Transverse colon (tissue), 4 donors: ENCODE results near the gene CSN3. TPM values are rescaled to one million over a fixed set of nuclear protein-coding genes. Genes with fewer than 3 reads are reported as not detected.

Experiments used
- DNase-seq: peaks from one replicate; pipeline ENCODE4 v3.0.0-alpha.2; 2019
- H3K27ac ChIP-seq, 4 donors: fragments of 200-600 bp; sonication (generic); 2 replicates each; pipeline ENCODE4 v1.5.1; 2016 to 2018; ENCODE audit warnings: inconsistent platforms in 4 of 4
- H3K27me3 ChIP-seq: fragments of 200-600 bp; sonication (generic); 2 replicates; pipeline ENCODE4 v1.5.1; 2017; ENCODE audit warnings: inconsistent platforms
- H3K36me3 ChIP-seq, 4 donors: fragments of 200-600 bp; sonication (generic); 2 replicates each; pipeline ENCODE4 v1.5.1; 2017 to 2019; ENCODE audit warnings: inconsistent platforms in 4 of 4
- H3K4me1 ChIP-seq, 4 donors: fragments of 200-600 bp; sonication (generic); 2 replicates each; pipeline ENCODE4 v1.5.1; 2017 to 2020; ENCODE audit warnings: inconsistent platforms in 4 of 4
- H3K4me3 ChIP-seq, 4 donors: fragments of 200-600 bp; sonication (generic); 1 replicate in 1 of 4; 2 replicates in 3 of 4; pipeline versions ENCODE4 v1.5.1 to v1.6.1; 2017 to 2019; ENCODE audit warnings: inconsistent platforms in 4 of 4
- H3K9me3 ChIP-seq, 2 donors: fragments of 200-600 bp; sonication (generic); 2 replicates each; pipeline ENCODE4 v1.5.1; 2017 to 2019; ENCODE audit warnings: inconsistent platforms in 2 of 2
- EP300 ChIP-seq: sonication (generic); formaldehyde crosslinking; IDR thresholded peaks from one replicate; pipeline ENCODE4 v1.6.1; 2017; ENCODE audit warnings: antibody characterized with exemption, low read depth
- POLR2A ChIP-seq: fragments of 450-650 bp; IDR thresholded peaks from one replicate; pipeline ENCODE4 v1.6.1; 2016; ENCODE audit warnings: antibody characterized with exemption, mild to moderate bottlenecking, moderate library complexity
- POLR2AphosphoS5 ChIP-seq, 3 donors: sonication (generic); formaldehyde crosslinking; IDR thresholded peaks; one replicate each; pipeline ENCODE4 v1.6.1; 2016; ENCODE audit warnings: antibody characterized with exemption in 3 of 3
- WGBS, 2 donors: methylation state at CpG; one replicate each; pipeline ENCODE4 v1.1.5; 2018; ENCODE audit warnings: low coverage in 1 of 2; 5-methylcytosine and 5-hydroxymethylcytosine counted together
- in situ Hi-C, 4 donors: fragments of 200-750 bp; cut with MboI; loops; one replicate each; pipeline versions ENCODE4 v1.15.0 to v1.15.1; 2017; ENCODE audit warnings: low sequenced_read_pairs in 3 of 4, low pct_ligation_motif_present in 1 of 4, low pct_unique_long_range_greater_than_20kb in 1 of 4
- intact Hi-C: fragments of 100-400 bp; cut with DNase I; formaldehyde crosslinking; loops from one replicate; pipeline ENCODE4 v1.15.1; 2023; ENCODE audit warnings: low total_unique reads
- total RNA-seq, 4 donors: library from RNA; depleted of rRNA; stranded (reverse); fragments of >200 nt; gene quantifications; one replicate each; pipeline ENCODE4 v1.1.0, GENCODE V29; 2016
- TF ChIP-seq, protein P1 (sequence below), 5 experiments: fragments of 200-600 bp in 3 of 5; fragments of 450-650 bp in 2 of 5; sonication (generic) in 3 of 5; IDR thresholded peaks; 1 replicate in 2 of 5; 2 replicates in 3 of 5; pipeline ENCODE4 v1.5.1; 2016 to 2017; ENCODE audit warnings: antibody characterized with exemption in 5 of 5, inconsistent platforms in 3 of 5, mild to moderate bottlenecking in 2 of 5, moderate library complexity in 1 of 5

CSN3 gene
- total RNA-seq, 4 donors from 2014 or later: not detected

DNA sequence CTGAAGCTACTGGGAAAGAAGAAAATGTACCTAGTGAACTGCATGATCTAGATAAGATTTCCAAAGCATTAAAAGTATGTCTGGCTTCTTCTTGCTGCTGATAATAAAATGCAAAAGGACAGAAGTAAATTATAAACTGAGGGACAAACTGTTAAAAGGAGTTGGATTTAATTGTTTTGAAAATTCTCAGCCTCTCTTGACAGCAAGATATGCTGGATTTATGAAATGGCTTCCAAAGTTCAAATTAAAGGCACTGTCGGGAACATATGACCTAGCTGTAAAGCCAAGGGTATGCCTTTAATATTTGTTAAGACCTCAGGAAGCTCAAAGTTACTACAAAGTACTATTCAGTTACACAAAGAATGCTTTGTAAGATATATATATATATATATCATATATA is 46.3 kb downstream of the CSN3 start:
- in situ Hi-C loops: no loop called here
- H3K27ac ChIP-seq: no peak overlapping the region
- DNase-seq: no peak
- no peaks in the 10 kb centered on the region for H3K27me3 ChIP-seq
- TF ChIP-seq POLR2A (no peak), POLR2AphosphoS5 (IDR thresholded peaks at IDR 0.05) (no peak), EP300 (no peak)
- TF ChIP-seq, protein P1, sequence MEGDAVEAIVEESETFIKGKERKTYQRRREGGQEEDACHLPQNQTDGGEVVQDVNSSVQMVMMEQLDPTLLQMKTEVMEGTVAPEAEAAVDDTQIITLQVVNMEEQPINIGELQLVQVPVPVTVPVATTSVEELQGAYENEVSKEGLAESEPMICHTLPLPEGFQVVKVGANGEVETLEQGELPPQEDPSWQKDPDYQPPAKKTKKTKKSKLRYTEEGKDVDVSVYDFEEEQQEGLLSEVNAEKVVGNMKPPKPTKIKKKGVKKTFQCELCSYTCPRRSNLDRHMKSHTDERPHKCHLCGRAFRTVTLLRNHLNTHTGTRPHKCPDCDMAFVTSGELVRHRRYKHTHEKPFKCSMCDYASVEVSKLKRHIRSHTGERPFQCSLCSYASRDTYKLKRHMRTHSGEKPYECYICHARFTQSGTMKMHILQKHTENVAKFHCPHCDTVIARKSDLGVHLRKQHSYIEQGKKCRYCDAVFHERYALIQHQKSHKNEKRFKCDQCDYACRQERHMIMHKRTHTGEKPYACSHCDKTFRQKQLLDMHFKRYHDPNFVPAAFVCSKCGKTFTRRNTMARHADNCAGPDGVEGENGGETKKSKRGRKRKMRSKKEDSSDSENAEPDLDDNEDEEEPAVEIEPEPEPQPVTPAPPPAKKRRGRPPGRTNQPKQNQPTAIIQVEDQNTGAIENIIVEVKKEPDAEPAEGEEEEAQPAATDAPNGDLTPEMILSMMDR (IDR thresholded peaks at IDR 0.05): no peak
- no peak overlapping the region for H3K4me3 ChIP-seq
- H3K4me1 ChIP-seq: no peaks in the 10 kb centered on the region
- 54 to 63% methylated on average over 1 of the region's 1 CpG for WGBS, 2 donors
- intact Hi-C loops: no loop called here
- H3K9me3 ChIP-seq: no peaks in the 10 kb centered on the region
- H3K36me3 ChIP-seq: no peaks in the 10 kb centered on the region

DNA sequence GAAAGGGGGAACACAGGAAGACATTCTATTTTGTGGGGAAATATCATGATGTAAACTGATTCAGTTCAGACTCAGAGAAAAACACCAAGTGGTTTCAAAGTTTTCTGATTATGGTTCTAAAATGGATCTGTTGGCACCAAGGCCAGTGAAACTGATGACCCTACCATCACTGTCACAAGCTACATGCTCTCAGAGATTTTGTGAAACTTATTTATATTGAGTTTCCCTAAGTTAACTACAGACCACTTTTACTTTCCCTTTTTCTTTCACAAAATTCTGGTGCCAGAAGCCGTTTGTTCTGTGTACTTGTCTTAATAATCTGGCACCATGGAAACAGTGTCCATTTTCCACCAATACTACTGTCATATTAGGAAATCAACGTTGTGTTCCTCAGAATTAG is 48.9 kb downstream of the CSN3 start:
- TF ChIP-seq EP300: no peak
- TF ChIP-seq, protein P1 (IDR thresholded peaks at IDR 0.05): no peak
- no peak for TF ChIP-seq POLR2AphosphoS5 (IDR thresholded peaks at IDR 0.05)
- TF ChIP-seq POLR2A: no peak
- Histone ChIP-seq H3K9me3 (no peaks in the 10 kb centered on the region), H3K27ac (no peak overlapping the region), H3K36me3 (no peaks in the 10 kb centered on the region), H3K27me3 (no peaks in the 10 kb centered on the region), H3K4me1 (no peaks in the 10 kb centered on the region), H3K4me3 (no peak overlapping the region)
- in situ Hi-C loops: no loop called here
- intact Hi-C loops: no loop called here
- WGBS, 2 donors: 26 to 52% methylated on average over 2 of the region's 2 CpGs
- DNase-seq: no peak

DNA sequence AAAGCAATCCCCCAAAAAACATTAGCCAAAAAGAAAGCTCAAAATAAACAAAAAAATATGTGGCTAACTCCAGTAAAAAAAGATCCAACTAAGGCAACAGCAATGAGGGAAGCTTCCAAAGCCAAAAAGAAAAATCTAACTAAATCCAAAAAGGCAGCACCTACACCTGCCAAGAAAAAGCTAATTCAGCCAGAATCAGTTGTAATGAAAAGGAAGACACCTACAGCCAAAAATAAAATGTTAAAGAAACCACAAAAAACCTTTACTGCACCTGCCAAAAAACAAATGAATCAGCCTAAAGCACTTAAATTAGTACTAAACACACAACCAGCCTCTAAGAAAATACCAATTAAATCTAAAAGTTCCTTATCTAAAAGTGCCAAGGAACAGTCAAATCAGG is 55.2 kb downstream of the CSN3 start:
- H3K27ac ChIP-seq: no peak overlapping the region
- H3K36me3 ChIP-seq: no peaks in the 10 kb centered on the region
- H3K9me3 ChIP-seq: no peaks in the 10 kb centered on the region
- intact Hi-C loops (no loop called here), in situ Hi-C loops (no loop called here)
- H3K4me1 ChIP-seq: no peaks in the 10 kb centered on the region
- TF ChIP-seq POLR2AphosphoS5 (IDR thresholded peaks at IDR 0.05) (no peak), EP300 (no peak), POLR2A (no peak)
- TF ChIP-seq, protein P1 (IDR thresholded peaks at IDR 0.05): no peak
- H3K4me3 ChIP-seq: no peak overlapping the region
- DNase-seq: no peak
- H3K27me3 ChIP-seq: no peaks in the 10 kb centered on the region

DNA sequence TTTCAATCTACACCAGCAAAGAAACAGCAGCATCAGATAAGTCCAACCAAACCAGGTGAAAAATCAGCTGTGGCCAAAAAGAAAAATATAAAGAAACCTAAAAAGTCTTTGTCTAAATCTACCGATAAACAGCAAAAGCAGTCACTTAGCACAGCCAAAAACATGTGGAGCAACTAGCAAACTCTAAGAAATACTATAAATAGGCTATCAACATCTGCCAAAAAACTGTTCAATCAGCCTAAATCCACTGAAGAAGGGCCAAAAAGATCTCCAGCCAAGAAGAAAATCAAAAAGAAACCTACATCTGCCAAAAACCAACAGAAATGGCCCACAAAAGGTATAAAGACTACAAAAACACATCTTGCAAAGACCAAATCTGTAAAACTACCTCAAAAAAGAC is 55.7 kb downstream of the CSN3 start:
- intact Hi-C loops: no loop called here
- in situ Hi-C loops: no loop called here
- WGBS, 2 donors: 50 to 69% methylated on average over 1 of the region's 1 CpG

More for the DNA sequence above, 55.7 kb downstream of the CSN3 start:
- Histone ChIP-seq H3K27me3 (no peaks in the 10 kb centered on the region), H3K27ac (no peak overlapping the region), H3K9me3 (no peaks in the 10 kb centered on the region), H3K36me3 (no peaks in the 10 kb centered on the region), H3K4me3 (no peak overlapping the region), H3K4me1 (no peaks in the 10 kb centered on the region)
- DNase-seq: no peak
- TF ChIP-seq, protein P1 (IDR thresholded peaks at IDR 0.05): no peak
- TF ChIP-seq POLR2AphosphoS5 (IDR thresholded peaks at IDR 0.05) (no peak), EP300 (no peak), POLR2A (no peak)
